Heart right ventricle (tissue), 16 donors: ENCODE results near the gene SASH3. TPM values are rescaled to one million over a fixed set of nuclear protein-coding genes. Genes with fewer than 3 reads are reported as not detected.

Experiments
- ATAC-seq, 8 donors: fragments of 200-7000 bp; cut with Tn5 transposase; one replicate each; pipeline ENCODE4 v1.9.1; 2020; ENCODE audit warnings: mild to moderate bottlenecking in 8 of 8, moderate library complexity in 8 of 8, moderate number of reproducible peaks in 1 of 8
- DNase-seq, 2 donors: peaks; one replicate each; pipeline ENCODE4 v3.0.0-alpha.2; 2020
- H3K27ac ChIP-seq, 10 donors: fragments of 200-600 bp; sonication (generic) in 2 of 10; one replicate each; pipeline versions ENCODE4 v1.5.0 to v1.8.0; 2020 to 2022; ENCODE audit warnings: mild to moderate bottlenecking in 3 of 10
- H3K27me3 ChIP-seq, 7 donors: fragments of 200-600 bp; one replicate each; pipeline ENCODE4 v1.8.0; 2021 to 2022; ENCODE audit warnings: mild to moderate bottlenecking in 2 of 7
- H3K36me3 ChIP-seq, 9 donors: fragments of 200-600 bp; sonication (generic) in 1 of 9; one replicate each; pipeline versions ENCODE4 v1.5.0 to v1.8.0; 2020 to 2022; ENCODE audit warnings: mild to moderate bottlenecking in 2 of 9
- H3K4me1 ChIP-seq, 9 donors: fragments of 200-600 bp; sonication (generic) in 1 of 9; one replicate each; pipeline versions ENCODE4 v1.5.0 to v1.8.0; 2020 to 2022; ENCODE audit warnings: mild to moderate bottlenecking in 4 of 9
- H3K4me3 ChIP-seq, 10 donors: fragments of 200-600 bp; sonication (generic) in 2 of 10; one replicate each; pipeline versions ENCODE4 v1.5.0 to v1.8.0; 2020 to 2022; ENCODE audit warnings: mild to moderate bottlenecking in 7 of 10, moderate library complexity in 2 of 10
- H3K9me3 ChIP-seq, 11 donors: fragments of 200-600 bp in 10 of 11; sonication (generic) in 2 of 11; one replicate each; pipeline versions ENCODE4 v1.5.0 to v1.8.0; 2013 to 2022; ENCODE audit warnings: mild to moderate bottlenecking in 2 of 11, control low read depth in 1 of 11, moderate library complexity in 1 of 11
- CTCF ChIP-seq, 9 donors: fragments of 200-600 bp; sonication (generic) in 2 of 9; IDR thresholded peaks; one replicate each; pipeline versions ENCODE4 v1.5.0 to v1.8.0; 2021 to 2022; ENCODE audit warnings: antibody characterized with exemption in 9 of 9, mild to moderate bottlenecking in 5 of 9, moderate library complexity in 1 of 9
- WGBS, 2 donors: extraction: QIAGEN DNeasy Blood & Tissue Kit; methylation state at CpG; one replicate each; pipeline ENCODE4 v1.1.7; 2013; ENCODE audit warnings: inconsistent platforms in 1 of 2; 5-methylcytosine and 5-hydroxymethylcytosine counted together
- intact Hi-C, 10 donors: fragments of 100-400 bp; cut with DNase I; formaldehyde crosslinking; loops; one replicate each; pipeline versions ENCODE4 v1.11.1 to v1.14.2; 2022
- polyA plus RNA-seq, 2 donors: library from polyadenylated mRNA; stranded (reverse); fragments of 200-250 nt; gene quantifications; one replicate each; pipeline ENCODE4 v1.2.3, GENCODE V29; 2013
- total RNA-seq, 10 donors: library from RNA; stranded (reverse); fragmentation: NEBNext Ultra II Directional in 3 of 10; extraction: Animal tissue kit (Norgen Biotek cat#: 25700) in 3 of 10; gene quantifications; one replicate each; pipeline versions ENCODE4 v1.2.1 to v1.2.4, GENCODE V29; 2021 to 2023
- donor health status: Arrhythmogenic right ventricular cardiomyopathy.
- donor health status: ischemic (EF 13 %, LVEDD 7.1; RV severe dilation, severe dysfunction).
- donor health status: healthy with polysubstance abuse.
- donor health status: DM: no; HTN: yes; CAD: no.
- donor health status: DM: no; HTN: no; CAD: no.
- donor health status: ischemic (EF 25% LVEDD 6.9; RV normal size, moderate dysfunction).
- donor health status: ischemic (EF 25% LVEDD 5.7; RV mildly dilated, moderate dysfunction).
- donor health status: healthy.
- donor health status: DM: yes; HTN: yes; CAD: no.
- donor health status: Ischemic cardiomyopathy.
- donor health status: ischemic (EF 35%, LVEDD 5.7; RV mildly dilated, moderate dysfunction).
- donor health status: nonischemic (EF 11% LVEDD 7.7; RV severe dilation, severe dysfunction).
- donor health status: DM: yes; HTN: yes; CAD: no.
- donor health status: PGD.
- donor health status: ischemic (EF 29% LVEDD 5.4; RV normal size, mild dysfunction).
- donor health status: nonischemic (EF 23%, LVEDD 6.1; RV moderate dilation, normal function).

The SASH3 gene
- total and polyA plus RNA-seq, 12 donors = 0.57 to 15.3 (median 2.1) TPM

- H3K9me3 ChIP-seq = no peaks in the 10 kb centered on the region
- WGBS, 2 donors = 0 to 1% methylated on average over 3 to 23 of the region's 23 CpGs
- TF ChIP-seq CTCF (IDR thresholded peaks at IDR 0.05) = no peak
- peaks cover 0 to 12% (median 0%) of the 10 kb centered on the region in 9 donors for H3K4me1 ChIP-seq
- H3K27me3 ChIP-seq = peaks cover 0 to 14% (median 0%) of the 10 kb centered on the region in 7 donors
- peak overlapping the region; percentile 13 to 83 (median 76) for H3K27ac ChIP-seq
- peaks cover 0 to 9% (median 0%) of the 10 kb centered on the region in 9 donors for H3K36me3 ChIP-seq
- intact Hi-C loops = loop anchor here in 2 of 10 donors (10.0 kb wide), 3 partner anchors 62 to 238 kb away; partner anchors contain the start of gene UTP14A (in 1 of the 2)
- DNase-seq (no peak), ATAC-seq (no peak)
- peak overlapping the region; percentile 49 to 84 (median 70) for H3K4me3 ChIP-seq
Measured at GRCh38 chrX:129843209-129843458, 63.4 kb downstream of the SASH3 start.

- peak; percentile 94 to 99 (median 97) for ATAC-seq
- intact Hi-C loops = loop anchor here in 2 of 10 donors (10.0 kb wide), 3 partner anchors 61 to 239 kb away; partner anchors contain the start of gene UTP14A (in 1 of the 2)
- WGBS, 2 donors = 1% methylated on average over 41 to 69 of the region's 72 CpGs
- H3K27ac ChIP-seq = peak within 1 kb of the TSS; percentile 13 to 83 (median 76)
- peak in 4 of 9 donors; percentile 2 to 25 (median 14) for TF ChIP-seq CTCF (IDR thresholded peaks at IDR 0.05)
- H3K36me3 ChIP-seq = peaks cover 0 to 9% (median 0%) of the 10 kb centered on the region in 9 donors
- peak; percentile 88 to 90 for DNase-seq
- H3K4me1 ChIP-seq = peaks cover 0 to 12% (median 0%) of the 10 kb centered on the region in 9 donors
- peak within 1 kb of the TSS; percentile 49 to 84 (median 70) for H3K4me3 ChIP-seq
- H3K9me3 ChIP-seq = no peaks in the 10 kb centered on the region
- peaks cover 0 to 14% (median 0%) of the 10 kb centered on the region in 7 donors for H3K27me3 ChIP-seq
Measured at GRCh38 chrX:129843459-129844306, 63.9 kb downstream of the SASH3 start, which contains the start of gene ZDHHC9. ZDHHC9 (minus strand) TSS chrX:129843886; CDS start chrX:129841945, 1,941 bp downstream.

Other genes with a start within 250 kb of the SASH3 start
- gene OCRL, start 239.7 kb upstream of the SASH3 start, total RNA-seq = 10 to 100 TPM in 3 of 10 donors, 1 to 10 TPM in 7; 7.5 to 13.8 (median 9.0) TPM
- 10 to 100 TPM in 1 of 2 donors, 1 to 10 TPM in 1; 6.9 to 11.2 TPM for gene OCRL, start 239.7 kb upstream of the SASH3 start, polyA plus RNA-seq
- 10 to 100 TPM in 9 of 10 donors, 1 to 10 TPM in 1; 8.8 to 44.7 (median 14.1) TPM for gene APLN, start 125.0 kb upstream of the SASH3 start, total RNA-seq
- 1 to 10 TPM; 2.7 to 5.4 TPM for gene APLN, start 125.0 kb upstream of the SASH3 start, polyA plus RNA-seq
- gene XPNPEP2, start 41.0 kb upstream of the SASH3 start, total RNA-seq = 1 to 10 TPM in 1 of 10 donors, under 1 TPM in 9; 0.18 to 2.2 (median 0.52) TPM
- gene XPNPEP2, start 41.0 kb upstream of the SASH3 start, polyA plus RNA-seq = under 1 TPM; 0.22 to 0.99 TPM
- gene ZDHHC9, start 63.9 kb downstream of the SASH3 start, total RNA-seq = 10 to 100 TPM in 7 of 10 donors, 1 to 10 TPM in 3; 8.3 to 22.8 (median 11.4) TPM
- gene ZDHHC9, start 63.9 kb downstream of the SASH3 start, polyA plus RNA-seq = 10 to 100 TPM in 1 of 2 donors, 1 to 10 TPM in 1; 4.2 to 20.0 TPM
- 10 to 100 TPM in 2 of 10 donors, 1 to 10 TPM in 8; 7.4 to 12.6 (median 9.6) TPM for gene UTP14A, start 126.2 kb downstream of the SASH3 start, total RNA-seq
- gene UTP14A, start 126.2 kb downstream of the SASH3 start, polyA plus RNA-seq = 10 to 100 TPM in 1 of 2 donors, 1 to 10 TPM in 1; 6.7 to 10.2 TPM
- 10 to 100 TPM in 1 of 10 donors, 1 to 10 TPM in 9; 4.9 to 12.8 (median 8.3) TPM for gene BCORL1, start 202.7 kb downstream of the SASH3 start, total RNA-seq
- gene BCORL1, start 202.7 kb downstream of the SASH3 start, polyA plus RNA-seq = 1 to 10 TPM; 2.1 to 3.1 TPM